K562 (cell line): ENCODE measurements around the gene RACGAP1. TPM values are rescaled to one million over a fixed set of nuclear protein-coding genes. Genes with fewer than 3 reads are reported as not detected.
A peak's percentile ranks its signal among the peaks of the same experiment; 100 is the strongest.

ENCODE experiments used
- CREB3L1 ChIP-seq: fragments of 450-650 bp; IDR thresholded peaks from 2 replicates; pipeline ENCODE4 v1.6.1; 2014; ENCODE audit warnings: low read depth, mild to moderate bottlenecking, moderate library complexity, borderline replicate concordance
- DEAF1 ChIP-seq: fragments of 450-650 bp; formaldehyde crosslinking; IDR thresholded peaks from 2 replicates; pipeline ENCODE4 v1.4.0; 2020; ENCODE audit warnings: mild to moderate bottlenecking, moderate library complexity
- ERF ChIP-seq: fragments of 450-650 bp; formaldehyde crosslinking; IDR thresholded peaks from 2 replicates; pipeline ENCODE4 v1.4.0; 2020; ENCODE audit warnings: mild to moderate bottlenecking, mixed read lengths
- ETV6 ChIP-seq, 3 experiments: fragments of 150-350 bp in 1 of 3; sonication (generic) in 1 of 3; formaldehyde crosslinking in 1 of 3; IDR thresholded peaks; 2 replicates each; pipeline versions ENCODE4 v1.6.1 to v1.8.0; 2014 to 2022; ENCODE audit warnings: borderline replicate concordance in 2 of 3, low read depth in 2 of 3, antibody characterized with exemption in 1 of 3, low read length in 1 of 3, mild to moderate bottlenecking in 1 of 3, missing genetic modification reagents in 1 of 3
- HDAC2 ChIP-seq: fragments of 450-650 bp; IDR thresholded peaks from 2 replicates; pipeline ENCODE4 v1.6.1; 2016; ENCODE audit warnings: mild to moderate bottlenecking
- MAZ ChIP-seq, 2 experiments: fragments of 450-650 bp in 1 of 2; sonication (generic) in 1 of 2; formaldehyde crosslinking; IDR thresholded peaks in 1 of 2; conservative IDR thresholded peaks in 1 of 2; 2 replicates each; pipeline versions ENCODE4 v1.4.0 to v1.5.0; 2020; ENCODE audit warnings: mild to moderate bottlenecking in 1 of 2, missing genetic modification reagents in 1 of 2
- NR4A1 ChIP-seq, 2 experiments: fragments of 250-450 bp in 1 of 2; fragments of 450-650 bp in 1 of 2; sonication (Bioruptor Pico) in 1 of 2; IDR thresholded peaks; 2 replicates each; pipeline versions ENCODE4 v1.4.0 to v1.6.1; 2016 to 2020; ENCODE audit warnings: mild to moderate bottlenecking in 2 of 2, missing compliant biosample characterization in 1 of 2, missing genetic modification characterization in 1 of 2, moderate library complexity in 1 of 2
- PTBP1 ChIP-seq: fragments of 200-400 bp; formaldehyde crosslinking; IDR thresholded peaks from 2 replicates; pipeline ENCODE4 v1.6.1; 2017; ENCODE audit warnings: low read depth, low read length
- SETDB1 ChIP-seq: IDR thresholded peaks from one replicate; pipeline ENCODE4 v1.6.1; 2012; ENCODE audit warnings: low read length, control low read depth, inconsistent platforms
- SIRT6 ChIP-seq: IDR thresholded peaks from one replicate; pipeline ENCODE4 v1.6.1; 2012; ENCODE audit warnings: low read depth, mild to moderate bottlenecking, control low read depth, inconsistent platforms, low read length, moderate library complexity
- TBP ChIP-seq: optimal IDR thresholded peaks from 2 replicates; pipeline ENCODE3; 2011; ENCODE audit warnings: low read depth, low read length, improper control_type of control experiment
- ZKSCAN8 ChIP-seq: fragments of 200-800 bp; sonication (Bioruptor generic); IDR thresholded peaks from 2 replicates; pipeline ENCODE4 v1.6.1; 2016; ENCODE audit warnings: missing genetic modification characterization, missing compliant biosample characterization
- ZNF124 ChIP-seq: sonication (generic); formaldehyde crosslinking; IDR thresholded peaks from 2 replicates; pipeline ENCODE4 v1.8.1; 2022; ENCODE audit warnings: missing genetic modification reagents
- ZNF695 ChIP-seq: fragments of 450-650 bp; formaldehyde crosslinking; IDR thresholded peaks from 2 replicates; pipeline ENCODE4 v1.4.0; 2020; ENCODE audit warnings: mild to moderate bottlenecking, moderate library complexity
- ZNF75A ChIP-seq: fragments of 450-650 bp; formaldehyde crosslinking; IDR thresholded peaks from 2 replicates; pipeline ENCODE4 v1.4.0; 2020; ENCODE audit warnings: mild to moderate bottlenecking
- polyA plus RNA-seq, 8 experiments: library from polyadenylated mRNA; depleted of rRNA in 4 of 8; stranded (reverse) in 5 of 8; unstranded in 3 of 8; fragments of >200 nt; fragmentation: Nextera tagmentation in 2 of 8; fragmentation: Illumina TruSeq in 1 of 8; extraction: Ambion mirVana in 2 of 8; extraction: Trizol in 1 of 8; gene quantifications; 2 replicates each; pipeline versions ENCODE4 v1.2.1 to v1.2.3, GENCODE V29; 2011 to 2014; ENCODE audit warnings: inconsistent platforms in 1 of 8, missing spikeins in 1 of 8
- total RNA-seq, 7 experiments: library from RNA; depleted of rRNA in 6 of 7; stranded (reverse); fragments of >200 nt in 6 of 7; fragmentation: Illumina TruSeq in 2 of 7; extraction: Trizol in 2 of 7; gene quantifications; 2 replicates each; pipeline versions ENCODE4 v1.2.1 to v1.2.3, GENCODE V29; 2011 to 2021; ENCODE audit warnings: low replicate concordance in 1 of 7
- TF ChIP-seq, protein P1 (sequence below): sonication (generic); IDR thresholded peaks from 2 replicates; pipeline ENCODE4 v1.6.1; 2016
- TF ChIP-seq, protein P2 (sequence below): fragments of 450-650 bp; formaldehyde crosslinking; IDR thresholded peaks from 2 replicates; pipeline ENCODE4 v1.4.0; 2020; ENCODE audit warnings: mild to moderate bottlenecking
- TF ChIP-seq, protein P3 (sequence below): fragments of 450-650 bp; formaldehyde crosslinking; IDR thresholded peaks from 2 replicates; pipeline ENCODE4 v1.4.0; 2020; ENCODE audit warnings: mild to moderate bottlenecking, mixed read lengths

The RACGAP1 gene
- total and polyA plus RNA-seq, 9 of the 15 experiments (the other 6 are each of a cell fraction or from before 2014, with no cell fraction given): 56.4 to 92.9 (median 71.8) TPM

DNA sequence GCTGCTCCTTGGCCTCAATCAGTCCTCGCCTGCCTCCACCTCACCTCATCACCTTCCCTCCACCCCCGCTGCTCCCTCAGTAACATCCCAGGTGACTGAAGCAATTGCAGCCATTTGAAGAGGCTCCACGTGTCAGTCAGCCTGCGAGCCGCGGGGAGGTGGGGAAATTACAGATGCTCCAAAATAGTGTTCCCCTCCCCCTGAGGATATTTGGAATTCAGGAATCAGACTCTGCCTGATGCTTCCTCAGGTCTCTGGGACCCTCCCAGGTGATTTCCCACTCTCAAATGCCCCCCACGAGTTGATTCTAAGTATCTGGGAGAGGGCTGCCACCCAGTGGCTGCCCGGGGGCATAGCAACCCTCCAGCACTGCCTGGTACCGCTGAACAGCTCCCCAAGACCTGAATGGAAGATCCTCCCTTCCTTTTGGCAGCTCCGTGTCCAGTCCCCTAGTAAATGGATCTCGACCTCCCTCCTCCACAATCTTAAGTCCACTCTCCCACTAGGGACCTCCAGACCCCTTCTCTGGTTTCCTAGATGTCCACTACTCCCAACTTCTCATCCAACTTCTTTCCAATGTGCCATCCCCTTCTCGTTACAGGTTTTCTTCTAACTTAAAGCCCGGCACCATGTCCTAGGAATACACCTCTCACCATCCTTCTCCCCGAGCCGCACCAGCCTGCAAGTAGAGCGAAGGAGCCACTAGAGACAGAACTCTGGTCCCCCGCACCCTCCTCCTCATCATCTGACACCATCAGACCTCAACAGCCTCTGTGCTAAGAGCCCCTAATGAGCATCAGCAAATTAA lies 30.7 kb upstream of the RACGAP1 start (continued):
- TF ChIP-seq, protein P1, sequence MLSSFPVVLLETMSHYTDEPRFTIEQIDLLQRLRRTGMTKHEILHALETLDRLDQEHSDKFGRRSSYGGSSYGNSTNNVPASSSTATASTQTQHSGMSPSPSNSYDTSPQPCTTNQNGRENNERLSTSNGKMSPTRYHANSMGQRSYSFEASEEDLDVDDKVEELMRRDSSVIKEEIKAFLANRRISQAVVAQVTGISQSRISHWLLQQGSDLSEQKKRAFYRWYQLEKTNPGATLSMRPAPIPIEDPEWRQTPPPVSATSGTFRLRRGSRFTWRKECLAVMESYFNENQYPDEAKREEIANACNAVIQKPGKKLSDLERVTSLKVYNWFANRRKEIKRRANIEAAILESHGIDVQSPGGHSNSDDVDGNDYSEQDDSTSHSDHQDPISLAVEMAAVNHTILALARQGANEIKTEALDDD: no peak
- TF ChIP-seq DEAF1 (CRISPR knock-in tag) (peak; percentile 95), PTBP1 (no peak), SIRT6 (no peak), TBP (no peak), ZNF695 (no peak), ZKSCAN8 (CRISPR knock-in tag) (no peak), ZNF75A (CRISPR knock-in tag) (no peak), ERF (CRISPR knock-in tag) (no peak), NR4A1 (CRISPR knock-in tag; IDR thresholded peaks at IDR 0.05) (no peak), NR4A1 (tag; IDR thresholded peaks at IDR 0.05) (no peak), ZNF124 (CRISPR knock-in tag) (no peak), ETV6 (IDR thresholded peaks at IDR 0.05; ENCODE audit: borderline replicate concordance in 1 of 2, low read depth in 2 of 2, low read length in 1 of 2) (no peak), ETV6 (CRISPR knock-in tag; IDR thresholded peaks at IDR 0.05; ENCODE audit: borderline replicate concordance) (no peak), MAZ (CRISPR knock-in tag; conservative IDR thresholded peaks at IDR 0.05 in 1 of 2, IDR thresholded peaks at IDR 0.05 in 1 of 2) (peak; percentile 33 to 70; a peak in 2 of 4 replicates), CREB3L1 (peak; percentile 80), HDAC2 (no peak), SETDB1 (no peak)
- TF ChIP-seq, protein P2, sequence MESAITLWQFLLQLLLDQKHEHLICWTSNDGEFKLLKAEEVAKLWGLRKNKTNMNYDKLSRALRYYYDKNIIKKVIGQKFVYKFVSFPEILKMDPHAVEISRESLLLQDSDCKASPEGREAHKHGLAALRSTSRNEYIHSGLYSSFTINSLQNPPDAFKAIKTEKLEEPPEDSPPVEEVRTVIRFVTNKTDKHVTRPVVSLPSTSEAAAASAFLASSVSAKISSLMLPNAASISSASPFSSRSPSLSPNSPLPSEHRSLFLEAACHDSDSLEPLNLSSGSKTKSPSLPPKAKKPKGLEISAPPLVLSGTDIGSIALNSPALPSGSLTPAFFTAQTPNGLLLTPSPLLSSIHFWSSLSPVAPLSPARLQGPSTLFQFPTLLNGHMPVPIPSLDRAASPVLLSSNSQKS (CRISPR knock-in tag): no peak
- TF ChIP-seq, protein P3, sequence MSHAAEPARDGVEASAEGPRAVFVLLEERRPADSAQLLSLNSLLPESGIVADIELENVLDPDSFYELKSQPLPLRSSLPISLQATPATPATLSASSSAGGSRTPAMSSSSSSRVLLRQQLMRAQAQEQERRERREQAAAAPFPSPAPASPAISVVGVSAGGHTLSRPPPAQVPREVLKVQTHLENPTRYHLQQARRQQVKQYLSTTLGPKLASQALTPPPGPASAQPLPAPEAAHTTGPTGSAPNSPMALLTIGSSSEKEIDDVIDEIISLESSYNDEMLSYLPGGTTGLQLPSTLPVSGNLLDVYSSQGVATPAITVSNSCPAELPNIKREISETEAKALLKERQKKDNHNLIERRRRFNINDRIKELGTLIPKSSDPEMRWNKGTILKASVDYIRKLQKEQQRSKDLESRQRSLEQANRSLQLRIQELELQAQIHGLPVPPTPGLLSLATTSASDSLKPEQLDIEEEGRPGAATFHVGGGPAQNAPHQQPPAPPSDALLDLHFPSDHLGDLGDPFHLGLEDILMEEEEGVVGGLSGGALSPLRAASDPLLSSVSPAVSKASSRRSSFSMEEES (CRISPR knock-in tag): no peak
